NK-92 (cell line): Measurements from ENCODE around the gene CNTD1.

ENCODE experiments used
- DNase-seq: peaks from one replicate; lab custom pipeline; 2025; ENCODE audit not compliant: unreplicated experiment; lab: John Stamatoyannopoulos, UW

Gene CNTD1

DNA sequence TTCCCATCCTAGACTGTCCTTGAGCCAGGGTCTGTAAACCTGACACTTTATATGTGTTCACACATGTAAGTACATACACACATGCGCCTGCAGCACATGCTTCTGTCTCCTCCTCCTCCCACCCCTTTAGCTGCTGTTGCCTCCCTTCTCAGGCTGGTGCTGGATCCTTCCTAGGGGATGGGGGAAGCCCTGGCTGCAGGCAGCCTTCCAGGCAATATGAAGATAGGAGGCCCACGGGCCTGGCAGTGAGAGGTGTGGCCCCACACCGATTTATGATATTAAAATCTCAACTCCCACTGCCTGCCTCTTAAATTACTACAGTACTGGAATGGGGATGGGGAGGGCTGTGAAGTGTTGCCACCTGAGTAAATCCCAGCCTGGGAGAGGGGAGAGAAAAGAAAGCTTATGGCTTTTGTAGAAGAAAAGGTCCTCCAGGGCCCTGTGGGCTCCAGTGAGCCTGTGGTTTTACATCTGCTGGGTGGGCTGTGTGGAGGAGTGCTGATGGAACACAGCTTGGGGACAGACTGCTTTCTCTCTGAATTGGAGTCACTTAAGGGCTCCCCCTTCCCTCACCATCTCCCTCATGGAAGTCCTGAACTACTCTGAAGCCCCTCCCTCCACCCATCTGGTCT is 19.2 kb upstream of the CNTD1 start:
- DNase-seq = no peak

DNA sequence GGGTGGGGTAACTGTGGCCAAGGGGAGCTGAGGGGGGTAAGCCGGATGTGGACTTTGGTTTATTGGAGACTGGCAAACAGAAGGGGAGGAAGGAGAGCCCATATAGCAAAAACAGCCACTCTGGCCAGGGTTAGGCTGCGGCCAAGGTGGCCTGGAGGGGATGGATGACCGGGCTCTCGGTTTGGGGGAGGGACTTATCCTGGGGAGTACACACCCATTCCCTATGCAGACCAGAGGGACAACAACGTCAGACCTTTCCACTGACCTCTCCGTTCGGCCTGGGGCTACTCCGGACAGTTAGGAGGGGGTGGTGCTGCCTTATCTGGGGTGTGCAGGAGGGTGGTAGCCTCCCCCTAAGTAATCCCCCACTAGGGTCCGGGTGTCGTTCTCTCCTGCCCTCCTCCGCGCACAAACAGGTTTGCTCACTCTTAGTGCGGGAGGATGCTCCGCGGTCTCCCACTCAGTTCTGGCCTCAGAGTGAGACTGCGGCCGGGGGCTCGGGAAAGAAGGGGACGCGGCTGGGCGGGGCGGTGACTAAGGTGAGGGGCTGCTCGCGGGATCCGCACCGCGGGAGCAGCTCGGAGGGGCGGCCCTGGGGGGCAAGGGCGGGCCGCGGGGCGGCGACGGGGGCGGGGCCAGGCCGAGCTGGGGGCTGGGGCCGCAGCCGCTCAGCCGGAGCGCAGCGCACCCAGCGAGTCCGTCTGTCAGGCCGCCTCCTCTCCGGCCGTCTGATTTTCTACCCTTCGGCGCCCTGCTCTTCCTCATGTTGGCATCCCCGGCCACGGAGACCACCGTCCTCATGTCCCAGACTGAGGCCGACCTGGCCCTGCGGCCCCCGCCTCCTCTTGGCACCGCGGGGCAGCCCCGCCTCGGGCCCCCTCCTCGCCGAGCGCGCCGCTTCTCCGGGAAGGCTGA is 18.5 kb upstream of the CNTD1 start, which contains the start of gene WNK4:
Gene WNK4, plus strand, starts transcription at position 675 of the 915 bp plus-strand sequence. Its CDS starts 89 bp downstream, at position 764.
- no peak for DNase-seq

DNA sequence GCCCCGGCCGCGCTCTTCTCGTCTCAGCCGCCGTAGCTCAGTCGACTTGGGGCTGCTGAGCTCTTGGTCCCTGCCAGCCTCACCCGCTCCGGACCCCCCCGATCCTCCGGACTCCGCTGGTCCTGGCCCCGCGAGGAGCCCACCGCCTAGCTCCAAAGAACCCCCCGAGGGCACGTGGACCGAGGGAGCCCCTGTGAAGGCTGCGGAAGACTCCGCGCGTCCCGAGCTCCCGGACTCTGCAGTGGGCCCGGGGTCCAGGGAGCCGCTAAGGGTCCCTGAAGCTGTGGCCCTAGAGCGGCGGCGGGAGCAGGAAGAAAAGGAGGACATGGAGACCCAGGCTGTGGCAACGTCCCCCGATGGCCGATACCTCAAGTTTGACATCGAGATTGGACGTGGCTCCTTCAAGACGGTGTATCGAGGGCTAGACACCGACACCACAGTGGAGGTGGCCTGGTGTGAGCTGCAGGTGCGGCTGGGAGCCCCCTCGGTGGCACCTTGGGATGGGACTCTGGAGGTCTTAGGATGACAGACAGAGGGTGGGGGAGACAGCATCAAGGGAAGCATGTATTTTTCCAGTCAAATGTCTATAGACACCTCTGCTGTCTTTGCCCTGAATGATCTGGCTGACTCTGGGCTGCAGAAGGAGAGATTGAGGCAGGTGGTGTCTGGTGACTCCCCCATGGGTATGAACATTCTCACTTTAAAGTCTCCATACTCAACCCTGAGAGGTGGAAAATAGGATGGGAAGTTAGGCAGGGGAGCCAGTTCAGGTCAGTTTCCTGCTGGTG is 17.6 kb upstream of the CNTD1 start:
- DNase-seq = no peak

DNA sequence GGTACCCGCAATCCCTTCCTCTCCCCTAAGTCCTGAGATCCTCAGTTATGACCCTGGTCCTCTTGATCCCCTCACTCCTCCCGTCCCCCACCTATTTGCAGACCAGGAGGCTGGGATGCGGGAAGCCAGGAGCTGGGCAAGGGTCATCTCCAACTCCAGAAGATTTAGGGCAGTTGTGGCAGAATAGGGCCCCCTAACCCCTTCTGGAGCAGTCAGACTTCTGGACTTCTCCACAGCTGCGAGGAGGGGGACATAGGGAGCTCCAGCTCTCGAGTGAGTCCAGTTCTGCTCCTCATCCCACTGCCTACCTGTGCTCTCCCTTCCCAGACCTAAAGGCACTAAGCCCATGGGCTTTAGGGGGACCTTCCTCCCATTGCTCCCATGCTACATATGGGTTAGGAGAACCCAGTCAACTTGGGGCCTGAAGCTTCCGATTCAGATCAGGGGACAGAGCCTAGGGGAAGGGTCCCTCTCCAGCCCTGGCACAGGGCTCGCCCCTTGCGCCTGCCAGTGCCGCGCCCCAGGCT is 17.0 kb upstream of the CNTD1 start:
- DNase-seq = no peak

DNA sequence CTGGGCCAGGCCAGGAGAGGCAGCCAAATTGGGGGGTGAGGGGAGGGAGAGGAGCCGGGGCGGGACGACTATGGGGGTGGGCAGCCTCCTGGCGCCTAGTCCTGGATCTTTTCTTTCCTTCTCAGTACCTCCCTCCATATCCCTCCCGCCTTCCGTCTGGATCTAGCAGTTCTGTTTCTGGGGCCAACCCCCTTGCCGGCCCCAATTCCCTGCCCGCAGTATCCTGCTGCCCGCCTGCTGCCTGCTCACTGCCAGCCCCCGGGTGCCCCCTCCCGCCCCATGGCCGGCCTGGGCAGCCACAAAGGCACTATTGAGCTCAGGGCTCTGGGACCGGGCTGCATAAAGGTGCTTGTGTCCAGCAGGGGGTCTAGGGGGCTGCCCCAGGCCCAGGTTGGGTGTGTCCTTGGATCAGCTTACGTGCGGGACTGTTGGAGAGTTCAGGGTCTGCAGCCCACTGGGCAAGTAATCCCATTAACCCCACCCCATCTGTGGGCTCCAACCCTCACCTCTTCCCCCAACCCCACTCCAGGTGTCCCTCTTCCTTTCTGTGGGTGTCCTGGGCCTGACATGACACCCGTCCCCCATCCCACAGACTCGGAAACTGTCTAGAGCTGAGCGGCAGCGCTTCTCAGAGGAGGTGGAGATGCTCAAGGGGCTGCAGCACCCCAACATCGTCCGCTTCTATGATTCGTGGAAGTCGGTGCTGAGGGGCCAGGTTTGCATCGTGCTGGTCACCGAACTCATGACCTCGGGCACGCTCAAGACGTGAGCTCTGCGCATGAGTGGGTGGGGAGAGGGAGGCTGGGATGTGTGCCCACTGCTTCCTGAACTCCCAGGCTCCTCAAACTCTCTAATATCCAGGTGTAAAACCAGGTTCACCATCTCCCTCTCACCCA is 16.2 kb upstream of the CNTD1 start:
- DNase-seq = no peak

DNA sequence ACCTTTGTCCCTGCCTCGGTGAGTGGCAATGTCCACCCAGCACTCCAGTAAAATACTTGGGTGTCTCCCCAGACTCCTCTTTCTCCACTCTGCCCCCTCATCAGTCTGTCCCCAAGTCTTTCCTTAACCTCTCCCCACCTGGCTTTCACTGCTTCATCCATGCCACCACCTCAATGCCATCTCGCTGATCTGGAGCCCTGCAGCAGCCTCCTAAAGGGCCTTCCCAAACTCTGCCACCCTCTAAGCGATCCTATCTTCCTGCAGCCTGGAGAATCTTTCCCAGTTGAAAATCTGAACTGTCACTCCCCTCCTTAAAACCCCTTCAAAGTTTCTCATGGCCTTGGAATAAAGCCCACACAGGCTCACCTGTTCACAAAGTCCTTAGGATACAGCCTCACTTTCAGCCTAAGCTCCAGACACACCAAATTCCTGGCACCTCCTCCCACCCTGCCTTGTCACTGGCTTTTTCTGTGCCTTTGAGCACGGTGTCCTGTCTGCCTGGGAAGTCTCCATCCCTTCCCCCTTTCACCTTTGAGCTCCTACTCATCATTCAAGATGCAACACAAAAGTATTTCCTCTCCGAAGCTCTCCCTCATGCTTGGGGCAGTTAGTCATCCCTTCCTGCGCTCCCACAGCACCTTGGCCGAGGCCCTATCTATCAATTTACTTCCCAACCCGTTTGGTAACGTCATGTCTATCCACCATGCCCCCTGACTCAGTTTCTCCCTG is 15.4 kb upstream of the CNTD1 start:
- no peak for DNase-seq

DNA sequence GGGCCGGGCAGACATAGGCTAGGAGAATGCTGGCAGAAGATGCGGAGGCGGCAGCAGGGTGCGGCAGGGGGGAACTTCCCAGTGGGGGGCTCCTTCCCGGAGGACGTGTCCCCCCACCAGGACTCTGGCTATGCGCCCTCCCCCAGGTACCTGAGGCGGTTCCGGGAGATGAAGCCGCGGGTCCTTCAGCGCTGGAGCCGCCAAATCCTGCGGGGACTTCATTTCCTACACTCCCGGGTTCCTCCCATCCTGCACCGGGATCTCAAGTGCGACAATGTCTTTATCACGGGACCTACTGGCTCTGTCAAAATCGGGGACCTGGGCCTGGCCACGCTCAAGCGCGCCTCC is 14.9 kb upstream of the CNTD1 start:
- no peak for DNase-seq

DNA sequence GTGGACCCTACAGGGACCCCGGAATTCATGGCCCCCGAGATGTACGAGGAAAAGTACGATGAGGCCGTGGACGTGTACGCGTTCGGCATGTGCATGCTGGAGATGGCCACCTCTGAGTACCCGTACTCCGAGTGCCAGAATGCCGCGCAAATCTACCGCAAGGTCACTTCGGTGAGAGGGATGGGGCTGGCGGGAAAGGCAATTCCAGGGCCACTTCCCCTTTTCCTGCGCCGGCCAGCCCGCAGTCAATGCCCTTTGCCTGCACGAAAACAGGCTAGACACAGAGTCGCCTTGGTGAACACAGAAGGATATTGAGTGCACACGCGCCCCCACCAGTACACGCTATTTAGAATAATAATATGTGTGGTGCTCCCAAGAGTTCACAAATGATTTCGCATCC is 14.3 kb upstream of the CNTD1 start:
- no peak for DNase-seq

DNA sequence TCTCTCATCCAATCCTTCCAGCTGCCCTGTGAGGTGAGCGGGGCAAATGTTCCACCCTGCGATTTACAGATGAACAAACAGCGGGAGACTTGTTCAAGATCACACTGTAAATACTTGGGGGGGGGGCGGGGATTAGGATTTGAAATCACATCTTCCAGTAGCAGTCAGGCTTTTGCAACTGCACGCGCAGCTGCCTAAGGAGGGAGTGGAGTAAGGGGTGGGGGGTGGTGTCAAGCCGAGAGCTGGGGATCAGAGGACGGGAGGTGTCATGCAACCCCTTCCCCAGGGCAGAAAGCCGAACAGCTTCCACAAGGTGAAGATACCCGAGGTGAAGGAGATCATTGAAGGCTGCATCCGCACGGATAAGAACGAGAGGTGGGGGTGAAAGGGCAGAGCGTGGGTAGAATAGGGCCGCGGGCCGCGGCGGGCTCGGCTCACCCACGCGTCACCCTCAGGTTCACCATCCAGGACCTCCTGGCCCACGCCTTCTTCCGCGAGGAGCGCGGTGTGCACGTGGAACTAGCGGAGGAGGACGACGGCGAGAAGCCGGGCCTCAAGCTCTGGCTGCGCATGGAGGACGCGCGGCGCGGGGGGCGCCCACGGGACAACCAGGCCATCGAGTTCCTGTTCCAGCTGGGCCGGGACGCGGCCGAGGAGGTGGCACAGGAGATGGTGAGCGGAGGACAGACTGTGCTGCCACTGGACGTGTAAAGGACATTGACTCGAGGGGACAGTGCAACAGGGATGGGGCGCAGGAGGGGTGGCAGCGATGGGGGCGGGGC is 13.7 kb upstream of the CNTD1 start:
- no peak for DNase-seq

DNA sequence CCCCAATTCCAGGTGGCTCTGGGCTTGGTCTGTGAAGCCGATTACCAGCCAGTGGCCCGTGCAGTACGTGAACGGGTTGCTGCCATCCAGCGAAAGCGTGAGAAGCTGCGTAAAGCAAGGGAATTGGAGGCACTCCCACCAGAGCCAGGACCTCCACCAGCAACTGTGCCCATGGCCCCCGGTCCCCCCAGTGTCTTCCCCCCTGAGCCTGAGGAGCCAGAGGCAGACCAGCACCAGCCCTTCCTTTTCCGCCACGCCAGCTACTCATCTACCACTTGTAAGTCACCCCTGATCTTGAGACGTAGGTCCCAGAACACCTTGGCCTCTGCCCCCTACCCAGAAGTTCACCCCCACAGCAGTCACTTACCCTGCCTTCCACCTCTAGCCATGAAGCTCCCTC is 11.4 kb upstream of the CNTD1 start:
- no peak for DNase-seq

DNA sequence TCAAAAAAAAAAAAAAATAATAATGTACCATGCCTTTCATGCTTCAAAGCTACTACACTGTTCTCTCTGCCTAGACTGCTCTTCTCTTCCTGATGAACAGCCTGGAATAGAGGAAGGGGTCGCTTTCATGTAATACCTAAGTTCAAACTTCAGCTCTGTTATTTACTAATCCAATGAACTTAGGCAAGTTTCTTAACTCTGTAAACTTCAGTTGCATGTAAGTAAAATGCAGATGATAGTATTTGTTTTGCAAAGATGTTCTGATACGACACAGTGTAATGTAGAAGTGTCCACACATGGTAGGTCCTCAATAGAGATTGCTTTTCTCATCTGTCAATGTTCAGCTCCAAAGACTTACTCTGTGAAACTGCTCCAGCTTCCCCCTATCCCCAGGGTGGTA is 6.7 kb upstream of the CNTD1 start:
- no peak for DNase-seq

DNA sequence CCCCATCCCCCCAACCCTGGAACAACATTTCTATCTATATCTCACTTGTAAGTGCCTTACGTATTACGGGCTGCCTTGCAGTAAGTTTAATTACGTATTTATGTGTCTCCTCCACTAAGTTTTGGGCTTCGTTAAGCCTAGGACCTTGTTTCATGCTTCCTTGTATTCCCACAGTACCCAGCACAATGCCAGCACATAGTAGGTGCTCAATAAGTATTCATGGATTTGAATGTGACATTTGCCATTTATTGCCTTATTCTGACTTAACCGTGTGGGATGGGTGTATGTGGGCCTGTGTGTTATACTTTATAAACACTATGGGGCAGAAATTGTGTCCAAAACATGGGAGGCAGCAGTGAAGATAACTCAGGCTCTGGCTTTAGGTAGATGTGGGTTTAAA is 6.1 kb upstream of the CNTD1 start:
- DNase-seq = no peak

DNA sequence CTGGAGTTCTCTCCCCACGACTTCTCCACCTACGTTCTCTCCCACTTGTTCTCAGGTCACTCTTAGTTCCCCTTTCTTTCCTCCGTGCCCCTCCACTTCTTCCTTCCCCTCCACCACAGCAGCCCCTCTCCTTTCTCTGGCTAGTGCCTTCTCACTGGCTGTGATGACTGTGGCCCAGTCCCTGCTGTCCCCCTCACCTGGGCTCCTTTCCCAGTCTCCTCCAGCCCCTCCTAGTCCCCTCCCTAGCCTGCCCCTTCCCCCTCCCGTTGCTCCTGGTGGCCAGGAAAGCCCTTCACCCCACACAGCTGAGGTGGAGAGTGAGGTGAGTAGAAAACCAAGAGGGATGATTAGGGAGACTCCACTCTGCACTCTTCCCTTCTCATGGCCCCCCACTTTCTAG is 3.6 kb upstream of the CNTD1 start:
- DNase-seq = no peak

DNA sequence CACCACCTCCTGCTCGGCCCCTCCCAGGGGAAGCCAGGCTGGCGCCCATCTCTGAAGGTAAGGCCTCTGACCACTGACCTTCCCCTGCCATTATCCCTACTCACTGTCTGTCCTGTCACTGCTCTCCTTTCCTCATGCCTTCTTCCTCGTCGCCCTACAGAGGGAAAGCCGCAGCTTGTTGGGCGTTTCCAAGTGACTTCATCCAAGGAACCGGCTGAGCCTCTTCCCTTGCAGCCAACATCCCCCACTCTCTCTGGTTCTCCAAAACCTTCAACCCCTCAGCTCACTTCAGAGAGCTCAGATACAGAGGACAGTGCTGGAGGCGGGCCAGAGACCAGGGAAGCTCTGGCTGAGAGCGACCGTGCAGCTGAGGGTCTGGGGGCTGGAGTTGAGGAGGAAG is 3.2 kb upstream of the CNTD1 start:
- no peak for DNase-seq

DNA sequence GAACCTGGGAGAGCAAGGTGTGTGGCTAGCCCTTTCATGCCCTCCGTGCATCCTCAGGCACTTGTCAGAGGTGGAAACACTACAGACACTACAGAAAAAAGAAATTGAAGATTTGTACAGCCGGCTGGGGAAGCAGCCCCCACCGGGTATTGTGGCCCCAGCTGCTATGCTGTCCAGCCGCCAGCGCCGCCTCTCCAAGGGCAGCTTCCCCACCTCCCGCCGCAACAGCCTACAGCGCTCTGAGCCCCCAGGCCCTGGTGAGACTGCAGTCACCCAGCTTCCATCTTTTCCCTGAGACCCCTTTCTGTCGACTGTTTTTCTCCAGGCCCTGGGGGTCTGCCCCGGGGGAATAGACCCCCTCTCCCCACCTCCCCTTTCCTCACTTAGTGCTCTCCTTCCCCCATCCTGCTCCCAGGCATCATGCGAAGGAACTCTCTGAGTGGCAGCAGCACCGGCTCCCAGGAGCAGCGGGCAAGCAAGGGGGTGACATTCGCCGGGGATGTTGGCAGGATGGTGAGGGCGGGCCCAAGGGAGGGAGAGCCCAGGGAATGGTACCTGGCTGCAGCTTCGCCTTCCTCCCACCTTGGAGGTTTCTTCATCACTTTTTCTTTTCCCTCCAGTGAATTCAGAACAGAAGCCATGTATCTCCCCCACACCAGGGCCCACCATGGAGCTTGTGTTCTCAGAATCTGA is 2.4 kb upstream of the CNTD1 start:
- DNase-seq = no peak

DNA sequence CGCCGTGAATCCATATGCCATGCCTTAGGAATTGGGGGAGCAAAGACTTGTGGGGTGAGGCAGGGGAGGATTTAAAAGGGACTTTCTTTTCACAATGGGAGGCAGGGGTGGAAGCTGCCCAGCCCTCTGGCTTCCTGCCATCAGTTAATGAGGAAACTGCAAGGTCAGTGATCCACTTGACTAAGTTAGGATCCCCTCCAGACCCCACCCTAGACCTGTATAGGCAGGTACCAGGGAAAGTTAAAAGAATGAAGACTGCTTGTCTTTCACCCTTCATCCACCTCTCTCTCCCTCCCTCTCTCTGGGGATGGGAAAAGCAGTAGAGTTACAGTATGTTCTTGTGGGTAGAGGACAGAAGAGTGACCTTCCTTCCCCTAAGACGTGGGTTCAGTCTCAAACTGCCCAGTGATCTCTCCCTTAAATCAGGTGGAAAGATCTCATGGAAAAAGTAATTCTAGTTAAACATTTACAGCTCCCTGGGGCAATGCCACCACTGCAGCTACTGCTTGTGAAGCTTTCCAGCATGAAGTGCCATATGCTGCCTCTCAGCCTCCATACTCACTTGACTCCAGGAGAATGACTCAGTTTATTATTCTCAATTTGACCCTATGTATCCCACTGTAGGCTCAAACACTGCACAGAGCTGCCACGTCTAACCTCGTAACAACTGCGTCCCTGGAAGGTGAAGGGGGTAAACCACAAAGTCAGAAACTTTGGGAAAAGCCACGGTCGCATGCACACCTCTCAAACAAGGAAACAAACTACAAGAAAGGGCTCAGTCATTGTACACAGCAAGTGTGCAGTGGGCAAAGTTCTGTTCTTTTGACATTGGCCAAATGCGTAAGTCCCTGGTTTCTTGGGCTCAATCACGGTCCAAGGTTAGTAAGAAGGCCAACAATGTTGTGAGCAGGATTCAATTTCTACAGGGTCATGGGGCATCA is 1.3 kb upstream of the CNTD1 start:
- no peak for DNase-seq

DNA sequence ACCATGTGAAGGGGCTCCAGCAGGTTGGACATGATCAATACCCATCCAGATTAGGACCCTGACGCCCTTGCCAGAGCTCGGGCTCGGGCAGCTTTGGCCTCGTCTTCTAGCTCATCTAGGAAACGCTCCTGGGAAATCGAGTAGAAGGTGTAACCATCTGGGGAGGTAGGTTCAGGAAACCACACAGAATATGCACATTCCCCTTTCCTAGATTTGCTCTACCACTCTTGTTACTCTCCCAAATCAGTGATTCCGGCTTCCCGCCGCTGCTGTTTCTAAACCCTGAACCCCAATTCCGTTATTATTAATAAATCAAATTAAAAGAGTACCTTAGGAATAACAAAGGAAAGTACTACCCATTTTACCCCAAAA is 664 bp upstream of the CNTD1 start:
- DNase-seq = no peak
